Motor neuron (in vitro differentiated cells): ENCODE data around the gene KREMEN1. TPM values are rescaled to one million over a fixed set of nuclear protein-coding genes. Genes with fewer than 3 reads are reported as not detected.
"Not testable (repeated sequence)": the region's sequence is repeated elsewhere in the genome, so short reads cannot be mapped to it uniquely, and the experiment has no call there.

Source experiments
- ATAC-seq, 8 experiments: fragments of 200-7000 bp; cut with Tn5 transposase; replicated peaks in 6 of 8; 2 replicates each; pipeline ENCODE4 v1.8.0; 2021; ENCODE audit warnings: mild to moderate bottlenecking in 8 of 8, moderate library complexity in 8 of 8
- H3K27ac ChIP-seq, 2 donors: fragments of 250-450 bp; sonication (Bioruptor Pico); 2 replicates each; pipeline ENCODE4 v1.9.0; 2021; ENCODE audit warnings: antibody characterized with exemption in 2 of 2, mild to moderate bottlenecking in 2 of 2, moderate library complexity in 1 of 2
- H3K4me1 ChIP-seq, 2 donors: fragments of 250-450 bp; sonication (Bioruptor Pico); replicated peaks in 1 of 2; 2 replicates each; pipeline ENCODE4 v1.6.1; 2021; ENCODE audit warnings: antibody characterized with exemption in 2 of 2, mild to moderate bottlenecking in 2 of 2, moderate library complexity in 1 of 2
- H3K4me3 ChIP-seq, 5 donors: fragments of 250-450 bp; sonication (Bioruptor Pico); 2 replicates each; pipeline ENCODE4 v1.9.0; 2021; ENCODE audit warnings: antibody characterized with exemption in 5 of 5, mild to moderate bottlenecking in 5 of 5, moderate library complexity in 4 of 5
- WGBS, 10 experiments: fragments of 450-650 bp; shearing (Covaris generic); methylation state at CpG; one replicate each; pipeline ENCODE4 v1.0.0; 2022; 5-methylcytosine and 5-hydroxymethylcytosine counted together
- in situ Hi-C, 9 experiments: fragments of 400-800 bp; cut with MboI; loops; one replicate each; pipeline ENCODE4 v1.15.0; 2021; ENCODE audit warnings: low sequenced_read_pairs in 9 of 9, low pct_unique_long_range_greater_than_20kb in 2 of 9; ENCODE audit not compliant: unreplicated experiment in 9 of 9
- total RNA-seq, 8 experiments: library from RNA; unstranded; fragments of 300-600 nt; gene quantifications; 2 replicates each; pipeline versions ENCODE4 v1.2.3 to v1.2.4, GENCODE V29; 2022

Gene KREMEN1
- total RNA-seq, 8 experiments from 2014 or later = 3.3 to 16.5 (median 6.4) TPM

- H3K4me3 ChIP-seq = peak overlapping the region; percentile 45 to 91 (median 89)
- peak; percentile 66 to 91 (median 85) for ATAC-seq
- peaks cover 0 to 12% of the 10 kb centered on the region in 2 donors for H3K4me1 ChIP-seq
- in situ Hi-C loops = no loop called here
- no peak overlapping the region for H3K27ac ChIP-seq
- 40 to 83% (median 66%) methylated on average over 1 to 14 of the region's 41 CpGs; no CpG with 5 or more reads in 2 of the 10 experiments for WGBS, 10 experiments
These were observed 449 bp upstream of the KREMEN1 start for GRCh38 chr22:29072193-29072978.

GRCh38 chr22:29073618-29074275, 912 bp downstream of the KREMEN1 start:
- 20 to 60% methylated on average over 1 to 5 of the region's 53 CpGs; no CpG with 5 or more reads in 8 of the 10 experiments for WGBS, 10 experiments
- H3K27ac ChIP-seq = no peak overlapping the region
- peak; percentile 26 to 49 (median 44) for ATAC-seq
- in situ Hi-C loops = no loop called here
- H3K4me3 ChIP-seq = peak overlapping the region; percentile 45 to 91 (median 89)
- peaks cover 1 to 12% of the 10 kb centered on the region in 2 donors for H3K4me1 ChIP-seq

- in situ Hi-C loops = no loop called here
- peak in 1 of 8 experiments; percentile 23 for ATAC-seq
- 0 to 100% (median 73%) methylated on average over 1 to 6 of the region's 10 CpGs; no CpG with 5 or more reads in 3 of the 10 experiments for WGBS, 10 experiments
- Histone ChIP-seq H3K4me1 (peaks cover 2 to 15% of the 10 kb centered on the region in 2 donors), H3K27ac (no peak overlapping the region), H3K4me3 (peak overlapping the region in 4 of 5 donors; percentile 80 to 91 (median 90))
These were observed 1.5 kb downstream of the KREMEN1 start for GRCh38 chr22:29074276-29074772.

- ATAC-seq = no peak
- no peak overlapping the region for H3K4me3 ChIP-seq
- H3K4me1 ChIP-seq = peaks cover 2 to 10% of the 10 kb centered on the region in 2 donors
- no peak overlapping the region for H3K27ac ChIP-seq
- in situ Hi-C loops = no loop called here
- 44 to 90% (median 72%) methylated on average over 1 to 6 of the region's 6 CpGs; no CpG with 5 or more reads in 1 of the 10 experiments for WGBS, 10 experiments
These were observed 5.4 kb downstream of the KREMEN1 start for GRCh38 chr22:29078036-29078868.

GRCh38 chr22:29078869-29079207, 6.0 kb downstream of the KREMEN1 start:
- ATAC-seq = no peak
- 0 to 100% (median 93%) methylated on average over 1 to 6 of the region's 6 CpGs for WGBS, 10 experiments
- in situ Hi-C loops = no loop called here

GRCh38 chr22:29079218-29079901, 6.5 kb downstream of the KREMEN1 start:
- H3K4me1 ChIP-seq = peaks cover 2 to 10% of the 10 kb centered on the region in 2 donors
- no peak overlapping the region for H3K4me3 ChIP-seq
- ATAC-seq = peak in 7 of 8 experiments; percentile 12 to 73 (median 30)
- in situ Hi-C loops = no loop called here
- 35 to 100% (median 58%) methylated on average over 1 to 7 of the region's 8 CpGs; no CpG with 5 or more reads in 2 of the 10 experiments for WGBS, 10 experiments
- H3K27ac ChIP-seq = no peak overlapping the region

More at GRCh38 chr22:29078869-29079207, 6.0 kb downstream of the KREMEN1 start:
- no peak overlapping the region for H3K27ac ChIP-seq
- peaks cover 2 to 10% of the 10 kb centered on the region in 2 donors for H3K4me1 ChIP-seq
- no peak overlapping the region for H3K4me3 ChIP-seq

GRCh38 chr22:29080106-29080975, 7.5 kb downstream of the KREMEN1 start:
- 30 to 92% (median 72%) methylated on average over 2 to 7 of the region's 7 CpGs for WGBS, 10 experiments
- Histone ChIP-seq H3K27ac (no peak overlapping the region), H3K4me3 (no peak overlapping the region), H3K4me1 (peaks cover 2 to 9% of the 10 kb centered on the region in 2 donors)
- in situ Hi-C loops = no loop called here
- ATAC-seq = peak in 2 of 8 experiments; percentile 7 to 23

GRCh38 chr22:29081517-29082236, 8.8 kb downstream of the KREMEN1 start:
- Histone ChIP-seq H3K27ac (no peak overlapping the region), H3K4me3 (no peak overlapping the region), H3K4me1 (peaks cover 2 to 9% of the 10 kb centered on the region in 2 donors)
- no peak for ATAC-seq
- 20 to 100% (median 84%) methylated on average over 1 to 3 of the region's 3 CpGs for WGBS, 10 experiments
- in situ Hi-C loops = no loop called here

- Histone ChIP-seq H3K4me3 (no peak overlapping the region), H3K27ac (no peak overlapping the region), H3K4me1 (peaks cover 2 to 9% of the 10 kb centered on the region in 2 donors)
- WGBS, 10 experiments = 40 to 100% (median 91%) methylated on average over 1 to 7 of the region's 7 CpGs
- in situ Hi-C loops = no loop called here
- no peak for ATAC-seq
These were observed 10.2 kb downstream of the KREMEN1 start for GRCh38 chr22:29082826-29083545.

- WGBS, 10 experiments = 80 to 100% (median 94%) methylated on average over 1 to 6 of the region's 7 CpGs; no CpG with 5 or more reads in 3 of the 10 experiments
- ATAC-seq = peak in 1 of 8 experiments; percentile 39
- H3K4me1 ChIP-seq, H3K4me3 ChIP-seq, in situ Hi-C loops, H3K27ac ChIP-seq: not testable (repeated sequence)
These were observed 10.7 kb downstream of the KREMEN1 start for GRCh38 chr22:29083576-29083932.
